ENCODE data around the gene TLDC2. TPM values are rescaled to one million over a fixed set of nuclear protein-coding genes. Genes with fewer than 3 reads are reported as not detected.

The TLDC2 gene
- total RNA-seq, 1 donor from 2014 or later, result not detected

DNA sequence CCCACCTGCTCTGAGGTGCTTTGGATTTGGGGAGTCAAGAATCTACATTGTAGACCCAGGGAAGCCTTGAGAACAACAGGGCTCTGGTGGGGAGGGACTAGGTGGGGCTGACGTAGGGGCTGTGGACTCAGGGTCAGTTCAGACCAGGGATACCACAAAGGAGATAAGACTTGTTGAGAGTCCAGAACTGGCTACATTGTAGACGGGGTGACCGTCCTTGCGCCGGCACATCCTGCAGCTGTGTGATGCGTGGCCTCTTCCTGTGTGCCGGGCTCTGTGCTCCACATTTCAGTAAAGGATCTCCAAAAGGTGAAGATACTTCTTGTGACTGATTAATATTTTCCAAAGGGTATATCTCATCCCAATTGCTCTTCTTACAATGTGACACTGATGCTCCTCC, 9.8 kb upstream of the TLDC2 start:
- TF ChIP-seq, protein P1, sequence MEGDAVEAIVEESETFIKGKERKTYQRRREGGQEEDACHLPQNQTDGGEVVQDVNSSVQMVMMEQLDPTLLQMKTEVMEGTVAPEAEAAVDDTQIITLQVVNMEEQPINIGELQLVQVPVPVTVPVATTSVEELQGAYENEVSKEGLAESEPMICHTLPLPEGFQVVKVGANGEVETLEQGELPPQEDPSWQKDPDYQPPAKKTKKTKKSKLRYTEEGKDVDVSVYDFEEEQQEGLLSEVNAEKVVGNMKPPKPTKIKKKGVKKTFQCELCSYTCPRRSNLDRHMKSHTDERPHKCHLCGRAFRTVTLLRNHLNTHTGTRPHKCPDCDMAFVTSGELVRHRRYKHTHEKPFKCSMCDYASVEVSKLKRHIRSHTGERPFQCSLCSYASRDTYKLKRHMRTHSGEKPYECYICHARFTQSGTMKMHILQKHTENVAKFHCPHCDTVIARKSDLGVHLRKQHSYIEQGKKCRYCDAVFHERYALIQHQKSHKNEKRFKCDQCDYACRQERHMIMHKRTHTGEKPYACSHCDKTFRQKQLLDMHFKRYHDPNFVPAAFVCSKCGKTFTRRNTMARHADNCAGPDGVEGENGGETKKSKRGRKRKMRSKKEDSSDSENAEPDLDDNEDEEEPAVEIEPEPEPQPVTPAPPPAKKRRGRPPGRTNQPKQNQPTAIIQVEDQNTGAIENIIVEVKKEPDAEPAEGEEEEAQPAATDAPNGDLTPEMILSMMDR (IDR thresholded peaks at IDR 0.05), result no peak
- intact Hi-C loops (cut with micrococcal nuclease), result no loop called here
- Mint-ChIP-seq H3K9me3 (no peaks in the 10 kb centered on the region), H3K4me1 (peaks cover 41% of the 10 kb centered on the region), H3K36me3 (ENCODE audit: low read depth) (peaks cover 3% of the 10 kb centered on the region), H3K27me3 (no peaks in the 10 kb centered on the region), H3K27ac (peak overlapping the region; percentile 81), H3K4me3 (no peak overlapping the region)
- CTCF ChIA-PET, result interaction anchor here (0.8 to 1.0 kb wide), 3 partner anchors 20 to 28 kb away, joined by 3 to 7 read pairs (median 3); no protein-coding TSS in a partner anchor
- DNase-seq (no peak), ATAC-seq (ENCODE audit: low read depth) (no peak)
- POLR2A ChIA-PET, result interaction anchor here (0.5 to 1.1 kb wide), 3 partner anchors 30 to 1339 kb away, joined by 4 to 7 read pairs (median 4); no protein-coding TSS in a partner anchor

DNA sequence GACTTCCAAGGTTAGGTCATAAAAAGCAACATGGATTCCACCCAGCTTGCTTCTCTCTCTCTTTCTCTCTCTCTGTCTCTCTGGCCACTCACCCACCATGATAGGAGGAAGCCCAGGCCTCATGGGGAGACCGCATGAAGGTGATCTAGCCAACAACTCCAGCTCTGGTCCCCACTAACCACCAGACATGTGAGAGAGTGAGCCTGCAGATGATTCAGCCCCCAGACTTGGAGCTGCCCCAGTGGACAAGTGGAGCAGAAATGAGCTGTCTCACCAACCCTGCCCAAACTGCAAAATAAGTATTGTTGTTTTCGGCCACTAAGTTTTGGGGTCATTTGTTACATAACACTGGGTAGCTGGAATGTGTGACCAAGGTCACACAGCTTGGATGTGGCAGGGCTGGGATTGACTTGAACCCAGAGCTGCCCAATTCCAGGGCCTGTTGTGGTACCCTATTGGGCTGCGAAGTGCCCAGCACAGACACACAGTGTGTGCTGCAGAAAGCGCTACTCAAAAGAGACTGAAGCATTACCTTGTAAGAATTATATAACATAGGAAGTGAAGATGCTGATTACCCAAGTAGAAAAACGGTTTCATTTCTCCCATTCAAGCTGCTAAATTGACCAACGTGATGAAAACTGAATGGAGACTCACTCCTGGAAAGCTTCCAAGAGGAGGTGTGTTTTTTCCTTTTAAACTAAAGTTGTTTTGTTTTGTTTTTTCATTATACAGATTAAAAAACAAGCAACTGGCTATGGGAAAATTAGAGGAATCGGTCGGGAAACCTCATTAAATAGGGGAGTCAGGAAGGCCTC, 9.1 kb upstream of the TLDC2 start:
- peak overlapping the region; percentile 81 for H3K27ac Mint-ChIP-seq
- H3K36me3 Mint-ChIP-seq (ENCODE audit: low read depth), result peaks cover 1% of the 10 kb centered on the region
- no peaks in the 10 kb centered on the region for H3K9me3 Mint-ChIP-seq
- intact Hi-C loops (cut with micrococcal nuclease), result loop anchor here (1.0 kb wide), 1 partner anchor 20 kb away; no protein-coding TSS in a partner anchor
- ChIA-PET POLR2A (interaction anchor here (0.5 to 1.1 kb wide), 9 partner anchors 8 to 1340 kb away, joined by 3 to 9 read pairs (median 4); partner anchors contain the start of gene TGIF2), CTCF (interaction anchor here (0.7 to 1.2 kb wide), 7 partner anchors 20 to 309 kb away, joined by 3 to 9 read pairs (median 3); no protein-coding TSS in a partner anchor)
- H3K27me3 Mint-ChIP-seq, result no peaks in the 10 kb centered on the region
- ATAC-seq (ENCODE audit: low read depth) (no peak), DNase-seq (no peak)
- TF ChIP-seq, protein P1 (IDR thresholded peaks at IDR 0.05), result no peak
- peaks cover 34% of the 10 kb centered on the region for H3K4me1 Mint-ChIP-seq
- peak overlapping the region; percentile 68 for H3K4me3 Mint-ChIP-seq

DNA sequence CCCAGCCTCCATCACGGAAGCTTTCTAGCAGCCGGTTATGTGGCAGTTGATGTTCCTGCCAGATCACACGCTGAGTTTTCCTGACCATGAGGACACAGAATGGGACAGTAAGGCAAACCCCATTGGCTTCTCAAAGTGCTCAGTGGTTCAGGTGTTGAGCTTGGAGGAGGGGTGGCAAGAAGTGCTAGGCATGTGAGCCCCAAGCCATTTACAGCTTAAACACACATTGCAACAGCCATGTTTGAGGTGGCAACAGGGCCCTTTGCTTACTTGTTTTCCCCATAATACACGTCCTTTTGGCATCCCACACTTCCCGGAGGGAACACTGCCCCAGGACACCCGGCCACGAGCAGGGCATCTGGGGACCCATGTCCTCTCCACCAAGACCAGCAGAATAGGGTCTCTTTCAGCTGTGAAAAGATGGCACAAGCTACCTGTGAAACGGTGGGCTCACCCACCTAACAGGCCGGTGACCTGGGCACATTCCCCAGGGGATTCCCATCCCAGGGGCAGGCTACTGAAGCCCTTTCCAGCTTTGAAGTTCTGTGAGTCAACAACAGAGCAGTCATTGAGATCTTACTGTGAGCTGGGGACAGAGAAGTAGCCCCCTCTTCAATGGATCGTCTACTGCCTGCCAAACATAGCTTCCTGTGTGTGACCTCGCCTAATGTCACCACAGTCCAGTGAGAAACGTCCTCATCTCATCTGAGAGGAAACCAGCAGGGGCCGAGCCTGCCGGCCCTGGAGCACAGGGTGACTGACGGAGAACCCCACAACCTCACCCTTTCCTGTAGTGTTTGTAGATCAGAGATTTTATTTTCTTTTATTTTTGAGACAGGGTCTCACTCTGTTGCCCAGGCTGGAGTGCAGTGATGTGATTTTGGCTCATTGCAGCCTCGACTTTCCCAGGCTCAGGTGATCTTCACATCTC, 4.0 kb upstream of the TLDC2 start:
- H3K9me3 Mint-ChIP-seq, result no peaks in the 10 kb centered on the region
- no peaks in the 10 kb centered on the region for H3K36me3 Mint-ChIP-seq (ENCODE audit: low read depth)
- ChIA-PET CTCF (no interaction called here), POLR2A (interaction anchor here (0.6 kb wide), 1 partner anchor 40 kb away, joined by 5 read pairs; no protein-coding TSS in a partner anchor)
- H3K4me3 Mint-ChIP-seq, result no peak overlapping the region
- no peaks in the 10 kb centered on the region for H3K27me3 Mint-ChIP-seq
- H3K27ac Mint-ChIP-seq, result no peak overlapping the region
- DNase-seq (no peak), ATAC-seq (ENCODE audit: low read depth) (no peak)
- intact Hi-C loops (cut with micrococcal nuclease), result no loop called here
- H3K4me1 Mint-ChIP-seq, result peaks cover 19% of the 10 kb centered on the region
- TF ChIP-seq, protein P1 (IDR thresholded peaks at IDR 0.05), result no peak

DNA sequence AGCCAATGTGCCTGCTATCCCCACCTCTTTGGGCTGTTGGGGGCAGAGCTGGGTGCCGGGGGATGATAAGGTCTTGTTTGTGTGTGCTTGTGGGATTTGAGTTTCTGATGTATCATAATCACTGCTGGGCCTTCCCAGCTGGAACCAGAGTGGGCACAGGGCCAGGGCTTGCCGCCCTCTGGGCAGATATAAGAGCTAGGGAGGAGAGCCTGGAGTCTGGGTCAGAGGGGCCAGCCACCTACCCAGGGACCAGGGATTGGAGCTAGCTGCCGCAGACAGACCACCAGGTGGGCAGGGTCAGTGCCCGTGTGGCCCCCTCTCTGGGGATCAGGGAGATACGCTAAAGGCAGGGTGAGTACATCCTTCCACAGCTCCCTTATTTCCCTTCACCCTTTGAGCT, 3.1 kb upstream of the TLDC2 start:
- ATAC-seq (ENCODE audit: low read depth) (no peak), DNase-seq (no peak)
- Mint-ChIP-seq H3K9me3 (no peaks in the 10 kb centered on the region), H3K36me3 (ENCODE audit: low read depth) (no peaks in the 10 kb centered on the region), H3K4me1 (peaks cover 14% of the 10 kb centered on the region), H3K4me3 (no peak overlapping the region), H3K27ac (no peak overlapping the region), H3K27me3 (no peaks in the 10 kb centered on the region)
- ChIA-PET POLR2A (interaction anchor here (0.8 kb wide), 1 partner anchor 267 kb away, joined by 3 read pairs; the partner anchor contains the start of gene RAB5IF), CTCF (interaction anchor here (1.6 kb wide), 1 partner anchor 14 kb away, joined by 4 read pairs; no protein-coding TSS in a partner anchor)
- TF ChIP-seq, protein P1 (IDR thresholded peaks at IDR 0.05), result no peak
- intact Hi-C loops (cut with micrococcal nuclease), result no loop called here

All from activated B cell treated with CpG ODN at 0.5 μM for 24 hours (primary cell).